ENCODE data around the gene ILDR1. TPM values are rescaled to one million over a fixed set of nuclear protein-coding genes. Genes with fewer than 3 reads are reported as not detected.

ILDR1 gene
- total RNA-seq, 1 experiment from 2014 or later: 7.4 TPM

GRCh38 chr3:121948641-121949040 lies 73.4 kb downstream of the ILDR1 start:
- DNase-seq (ENCODE audit: low spot score): no peak

GRCh38 chr3:121943431-121943830 lies 78.6 kb downstream of the ILDR1 start:
- DNase-seq (ENCODE audit: low spot score): no peak

- DNase-seq (ENCODE audit: low spot score): peak; percentile 96
Observed at GRCh38 chr3:121942116-121942786, 79.8 kb downstream of the ILDR1 start.

- peak; percentile 20 for DNase-seq (ENCODE audit: low spot score)
Observed at GRCh38 chr3:121941592-121941991, 80.5 kb downstream of the ILDR1 start.

- DNase-seq (ENCODE audit: low spot score): peak; percentile 50
Observed at GRCh38 chr3:121938141-121938855, 83.7 kb downstream of the ILDR1 start.

Small RNA genes lying within 50 kb of the gene (small RNA-seq; reads per million reads assigned to genes)
- gene RF00019: not detected

Other genes with a start within 250 kb of the ILDR1 start
- 15.0 and 17.0 TPM in 2 replicates for gene IQCB1, start 187.2 kb downstream of the ILDR1 start, total RNA-seq (2014; rRNA removed; shearing (Covaris generic))
- 0.86 and 1.3 TPM in 2 replicates for gene EAF2, start 187.0 kb downstream of the ILDR1 start, total RNA-seq (2014; rRNA removed; shearing (Covaris generic))
- 0.28 and 2.3 TPM in 2 replicates for gene SLC15A2, start 127.8 kb downstream of the ILDR1 start, total RNA-seq (2014; rRNA removed; shearing (Covaris generic))
- not detected in 2 replicates for gene CD86, start 33.1 kb upstream of the ILDR1 start, total RNA-seq (2014; rRNA removed; shearing (Covaris generic))
- not detected in 2 replicates for gene CASR, start 161.4 kb upstream of the ILDR1 start, total RNA-seq (2014; rRNA removed; shearing (Covaris generic))